PC-3 (cell line): ENCODE results near the gene DNTT. TPM values are rescaled to one million over a fixed set of nuclear protein-coding genes. Genes with fewer than 3 reads are reported as not detected.

ENCODE experiments used
- ATAC-seq: fragments of 200-7000 bp; cut with Tn5 transposase; 2 replicates; pipeline ENCODE4 v1.9.1; 2020; ENCODE audit warnings: mild to moderate bottlenecking, moderate library complexity
- BruUV-seq: library from RNA; stranded (reverse); fragments of 400-500 nt; replicated peaks from 2 replicates; lab custom pipeline; 2021; lab: Mats Ljungman, UMichigan
- CTCF ChIA-PET: fragments of 300-600 bp; sonication (Branson Sonifier 250); formaldehyde crosslinking; loops from one replicate; lab custom pipeline; 2022; ENCODE audit warnings: antibody characterized with exemption; lab: Charles Lee
- POLR2A ChIA-PET: fragments of 300-600 bp; sonication (Branson Sonifier 250); formaldehyde crosslinking; loops from one replicate; lab custom pipeline; 2022; ENCODE audit warnings: antibody characterized with exemption; ENCODE audit not compliant: unreplicated experiment; lab: Charles Lee
- DNase-seq: peaks from one replicate; pipeline ENCODE4 v3.0.0-alpha.2; 2015
- H2AFZ ChIP-seq: fragments of 300-600 bp; sonication (generic); 2 replicates; pipeline ENCODE4 v1.6.0; 2016; ENCODE audit warnings: antibody characterized with exemption, low read length
- H3F3A ChIP-seq: fragments of 300-600 bp; sonication (generic); one replicate; pipeline ENCODE4 v1.6.0; 2017; ENCODE audit warnings: antibody characterized with exemption, low read length, control low read depth, mild to moderate bottlenecking; ENCODE audit not compliant: unreplicated experiment
- H3K27ac ChIP-seq: fragments of 300-600 bp; sonication (generic); 2 replicates; pipeline ENCODE4 v1.5.1; 2016; ENCODE audit warnings: mild to moderate bottlenecking, low read length
- H3K27me3 ChIP-seq: fragments of 300-600 bp; sonication (generic); 2 replicates; pipeline ENCODE4 v1.6.1; 2016; ENCODE audit warnings: low read length, mixed read lengths
- H3K36me3 ChIP-seq: fragments of 300-600 bp; sonication (generic); 2 replicates; pipeline ENCODE4 v1.6.1; 2016; ENCODE audit warnings: low read depth, mixed run types, low read length, mixed read lengths
- H3K4me1 ChIP-seq: fragments of 300-600 bp; sonication (generic); 2 replicates; pipeline ENCODE4 v1.5.1; 2016; ENCODE audit warnings: low read length; ENCODE audit not compliant: insufficient read depth
- H3K4me2 ChIP-seq: fragments of 300-600 bp; sonication (generic); 2 replicates; pipeline ENCODE4 v1.6.0; 2016; ENCODE audit warnings: low read length
- H3K4me3 ChIP-seq: fragments of 300-600 bp; sonication (generic); 2 replicates; pipeline ENCODE4 v1.5.1; 2016; ENCODE audit warnings: mild to moderate bottlenecking, low read length, mixed read lengths
- H3K79me2 ChIP-seq: fragments of 300-600 bp; sonication (generic); 2 replicates; pipeline ENCODE4 v1.6.1; 2017; ENCODE audit warnings: low read length, mixed read lengths
- H3K9ac ChIP-seq: fragments of 300-600 bp; sonication (generic); 2 replicates; pipeline ENCODE4 v1.6.0; 2016; ENCODE audit warnings: mild to moderate bottlenecking, low read length
- H3K9me2 ChIP-seq: fragments of 300-600 bp; sonication (generic); replicated peaks from 2 replicates; pipeline ENCODE4 v1.6.1; 2016; ENCODE audit warnings: mixed run types, low read length, mixed read lengths
- H3K9me3 ChIP-seq: fragments of 300-600 bp; sonication (generic); 2 replicates; pipeline ENCODE4 v1.6.1; 2016; ENCODE audit warnings: low read length, mixed read lengths
- H4K20me1 ChIP-seq: fragments of 300-600 bp; sonication (generic); 2 replicates; pipeline ENCODE4 v1.6.1; 2016; ENCODE audit warnings: low read length, mixed read lengths
- CTCF ChIP-seq: fragments of 300-600 bp; sonication (generic); conservative IDR thresholded peaks from 2 replicates; pipeline ENCODE4 v1.5.1; 2017; ENCODE audit warnings: antibody characterized with exemption, low read depth, mild to moderate bottlenecking, low read length
- EZH2 ChIP-seq: fragments of 300-600 bp; sonication (generic); IDR thresholded peaks from one replicate; pipeline ENCODE4 v1.6.1; 2017; ENCODE audit warnings: antibody characterized with exemption, mild to moderate bottlenecking, low read length; ENCODE audit not compliant: unreplicated experiment
- EZH2phosphoT487 ChIP-seq: fragments of 300-600 bp; sonication (generic); IDR thresholded peaks from 2 replicates; pipeline ENCODE4 v1.6.1; 2018; ENCODE audit warnings: mild to moderate bottlenecking, antibody characterized with exemption, low read length, borderline replicate concordance
- intact Hi-C: fragments of 100-400 bp; cut with micrococcal nuclease; formaldehyde crosslinking; loops from 2 replicates; pipeline ENCODE4 v1.9.0; 2023
- total RNA-seq: library from RNA; depleted of rRNA; stranded (reverse); fragments of >200 nt; gene quantifications from 2 replicates; pipeline ENCODE4 v1.2.3, GENCODE V29; 2014

The DNTT gene
- total RNA-seq, 1 experiment from 2014 or later: not detected

GRCh38 chr10:96338279-96338925 is 34.2 kb downstream of the DNTT start:
- no TSS peak for BruUV-seq
- TF ChIP-seq EZH2 (no peak), EZH2phosphoT487 (no peak), CTCF (no peak)
- DNase-seq (no peak), ATAC-seq (no peak)
- H3K9me3 ChIP-seq: no peaks in the 10 kb centered on the region
- H3K9me2 ChIP-seq: no peaks in the 10 kb centered on the region
- no peaks in the 10 kb centered on the region for H3K4me1 ChIP-seq
- no peaks in the 10 kb centered on the region; the same call in 1 of the 2 replicates for H3K36me3 ChIP-seq
- H3K4me3 ChIP-seq: no peak overlapping the region
- H3K4me2 ChIP-seq: no peak overlapping the region
- H3K79me2 ChIP-seq: no peaks in the 10 kb centered on the region
- ChIA-PET CTCF (no interaction called here), POLR2A (no interaction called here)
- H3K27ac ChIP-seq: no peak overlapping the region
- H3K9ac ChIP-seq: no peak overlapping the region
- intact Hi-C loops: no loop called here
- H3K27me3 ChIP-seq: peaks cover 15% of the 10 kb centered on the region
- H4K20me1 ChIP-seq: no peaks in the 10 kb centered on the region
- no peaks in the 10 kb centered on the region for H3F3A ChIP-seq
- H2AFZ ChIP-seq: no peak overlapping the region

- Histone ChIP-seq H3K9ac (no peak overlapping the region), H3K79me2 (no peaks in the 10 kb centered on the region), H4K20me1 (no peaks in the 10 kb centered on the region), H3K4me3 (no peak overlapping the region), H3K27ac (no peak overlapping the region), H3K9me3 (no peaks in the 10 kb centered on the region), H3K4me2 (no peak overlapping the region), H3K27me3 (peaks cover 12% of the 10 kb centered on the region), H2AFZ (no peak overlapping the region), H3K4me1 (no peaks in the 10 kb centered on the region), H3F3A (no peaks in the 10 kb centered on the region), H3K9me2 (no peaks in the 10 kb centered on the region), H3K36me3 (no peaks in the 10 kb centered on the region; the same call in 1 of the 2 replicates)
- POLR2A ChIA-PET: no interaction called here
- CTCF ChIA-PET: no interaction called here
- intact Hi-C loops: no loop called here
- DNase-seq (no peak), ATAC-seq (no peak)
- no TSS peak for BruUV-seq
- TF ChIP-seq EZH2phosphoT487: no peak
- TF ChIP-seq EZH2: no peak
- no peak for TF ChIP-seq CTCF
Observed at GRCh38 chr10:96339383-96339782, 35.1 kb downstream of the DNTT start.
